HG02884 (cell line): ENCODE results near the gene MAGI2.
"Not testable (repeated sequence)": the region's sequence is repeated elsewhere in the genome, so short reads cannot be mapped to it uniquely, and the experiment has no call there.

Experiments
- ATAC-seq: cut with Tn5 transposase; IDR thresholded peaks from one replicate; pipeline ENCODE4 v1.9.1; 2021; ENCODE audit warnings: mild to moderate bottlenecking, moderate library complexity; ENCODE audit not compliant: unreplicated experiment

Gene MAGI2

DNA sequence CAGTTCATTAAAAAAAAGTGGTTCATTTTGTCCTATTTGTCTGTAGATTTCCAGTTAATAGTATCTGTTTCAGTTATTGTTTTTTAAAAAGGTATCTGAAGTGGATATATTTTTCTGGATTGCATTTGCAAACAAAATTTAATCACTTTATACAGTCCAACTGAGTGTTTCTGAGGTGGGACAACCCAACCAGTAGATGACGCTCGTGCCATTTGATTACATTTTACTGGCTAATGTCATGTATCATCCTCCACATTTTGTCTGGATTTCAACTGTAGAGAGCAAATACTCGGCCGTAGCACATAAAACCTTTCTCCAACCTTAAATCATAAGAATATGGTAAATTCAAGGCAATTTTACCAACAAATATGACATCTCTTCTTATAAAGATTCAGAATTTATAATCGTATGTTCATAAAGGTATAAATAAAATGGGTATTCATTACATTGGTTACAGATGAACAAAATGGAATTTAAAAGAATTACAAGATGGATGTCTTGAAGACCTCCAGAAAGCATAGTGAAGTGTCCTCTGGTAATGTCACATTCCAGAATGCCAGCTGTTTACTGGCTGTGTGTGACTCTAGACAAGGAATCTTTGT lies 865.9 kb downstream of the MAGI2 start:
- no peak for ATAC-seq

DNA sequence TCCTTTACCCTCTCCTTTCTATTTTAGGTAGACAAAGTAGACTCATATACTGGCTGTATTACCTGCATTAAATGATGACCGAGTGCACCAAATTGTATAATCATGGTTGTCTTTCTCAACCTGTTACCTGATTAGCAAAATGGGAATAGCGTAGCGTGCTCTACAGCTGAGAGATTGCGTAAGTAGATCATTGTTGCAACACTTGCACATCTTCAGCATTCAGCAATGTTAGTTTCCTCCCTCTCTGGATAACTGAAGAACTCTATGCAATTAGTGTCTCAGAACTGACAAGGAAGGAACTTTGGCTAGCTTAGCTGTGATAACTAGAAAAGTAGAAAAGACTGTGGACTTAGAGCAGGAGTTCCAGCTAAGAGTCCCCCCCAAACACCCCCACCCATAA lies 867.5 kb downstream of the MAGI2 start:
- ATAC-seq, result no peak

DNA sequence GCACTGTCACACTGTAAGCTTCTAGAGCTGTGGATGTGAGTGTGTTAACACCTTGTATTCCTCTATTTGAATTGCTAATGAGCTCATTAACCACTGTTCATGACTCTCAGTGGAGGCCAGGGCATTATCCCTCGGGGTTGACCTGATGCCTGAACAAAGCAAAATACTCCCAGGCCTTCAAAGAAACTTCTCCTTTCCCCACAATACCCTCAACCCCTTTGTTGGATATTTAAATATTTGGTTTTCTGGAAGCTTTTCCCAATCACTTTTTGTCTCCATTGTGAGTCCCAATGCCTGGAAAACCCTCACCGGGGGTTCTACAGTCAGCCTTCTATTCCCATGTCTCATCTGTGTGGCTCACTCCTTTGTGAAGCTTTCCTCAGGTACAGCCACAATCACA lies 874.8 kb downstream of the MAGI2 start:
- ATAC-seq, result no peak

DNA sequence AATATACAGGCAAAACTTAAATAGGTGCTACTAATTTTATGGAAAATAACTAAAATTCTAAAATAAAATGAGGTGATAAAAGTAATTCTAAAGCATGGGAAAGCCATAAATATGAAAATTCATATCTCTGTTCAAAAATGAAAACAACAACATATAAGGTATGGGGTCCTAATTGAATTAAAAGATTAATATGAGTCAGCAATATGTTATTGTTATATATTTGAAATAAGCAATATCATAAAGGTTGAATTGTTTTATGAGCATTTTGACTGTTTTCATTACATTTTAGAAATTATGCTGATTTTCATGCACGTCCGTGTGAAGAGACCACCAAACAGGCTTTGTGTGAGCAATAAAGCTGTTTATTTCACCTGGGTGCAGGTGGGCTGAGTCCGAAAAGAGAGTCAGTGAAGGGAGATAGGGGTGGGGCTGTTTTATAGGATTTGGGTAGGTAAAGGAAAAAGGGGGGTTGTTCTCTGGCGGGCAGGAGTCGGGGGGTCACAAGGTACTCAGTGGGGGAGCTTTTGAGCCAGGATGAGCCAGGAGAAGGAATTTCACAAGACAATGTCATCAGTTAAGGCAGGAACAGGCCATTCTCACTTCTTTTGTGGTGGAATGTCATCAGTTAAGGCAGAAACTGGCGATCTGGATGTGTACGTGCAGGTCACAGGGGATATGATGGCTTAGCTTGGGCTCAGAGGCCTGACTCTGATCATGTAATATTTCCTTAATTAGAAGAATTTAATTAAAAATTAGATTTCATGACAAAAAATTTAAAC lies 876.1 kb downstream of the MAGI2 start:
- not testable (repeated sequence) for ATAC-seq

DNA sequence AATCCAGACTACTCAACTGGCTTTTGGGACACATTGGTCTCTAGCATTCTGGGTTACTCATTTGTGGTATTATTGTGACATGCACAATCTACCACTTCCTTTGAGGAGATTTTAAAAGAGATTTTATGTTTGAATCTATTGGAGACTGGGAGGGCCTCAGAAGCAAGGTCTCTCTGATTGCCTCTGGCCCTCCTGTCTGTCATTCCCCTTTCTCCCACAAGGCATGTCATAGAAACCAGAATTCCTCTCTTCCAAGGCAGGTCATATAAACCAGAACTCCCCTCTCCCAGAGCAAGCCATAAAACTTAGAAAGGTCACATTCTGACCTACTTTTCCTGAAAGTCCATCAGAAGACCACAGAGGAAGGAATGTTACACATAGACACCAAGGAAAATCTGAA lies 877.2 kb downstream of the MAGI2 start:
- no peak for ATAC-seq

DNA sequence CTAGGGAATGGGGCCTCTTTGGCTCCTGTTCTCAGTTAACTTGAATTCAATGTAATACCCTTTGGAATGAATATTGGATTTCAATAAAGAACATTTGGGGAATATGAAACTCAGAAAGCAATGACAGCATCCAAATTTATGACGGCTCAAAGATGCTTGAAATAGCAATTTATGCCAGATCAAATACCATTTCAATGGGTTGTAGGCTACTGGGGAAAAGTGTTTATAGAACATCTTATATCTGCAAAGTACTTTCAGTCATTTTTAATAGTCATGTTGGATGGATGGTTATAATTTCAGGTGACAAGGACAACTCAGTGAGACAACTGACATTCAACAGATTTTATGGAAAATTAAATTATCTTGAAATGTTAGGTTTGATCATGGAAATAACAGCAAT lies 882.2 kb downstream of the MAGI2 start:
- no peak for ATAC-seq

DNA sequence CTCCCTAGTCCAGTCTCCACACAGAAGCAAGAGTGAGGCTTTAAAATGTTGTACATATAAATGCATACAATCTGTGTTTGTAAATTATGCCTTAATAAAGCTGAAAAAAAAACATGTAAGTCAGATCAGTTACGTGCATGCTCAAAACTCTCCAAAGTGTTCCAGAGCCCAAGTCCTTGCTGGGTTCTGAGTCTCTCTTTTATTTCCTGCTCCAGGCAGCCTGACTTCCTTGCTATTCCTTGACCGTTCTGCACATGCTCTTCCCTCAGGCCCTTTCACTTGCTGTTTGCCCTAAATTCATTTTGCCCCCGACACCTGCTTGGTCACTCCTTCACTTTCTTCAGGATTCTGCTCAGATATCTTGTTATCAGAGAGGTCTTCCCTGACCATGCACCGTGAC lies 884.8 kb downstream of the MAGI2 start:
- no peak for ATAC-seq

DNA sequence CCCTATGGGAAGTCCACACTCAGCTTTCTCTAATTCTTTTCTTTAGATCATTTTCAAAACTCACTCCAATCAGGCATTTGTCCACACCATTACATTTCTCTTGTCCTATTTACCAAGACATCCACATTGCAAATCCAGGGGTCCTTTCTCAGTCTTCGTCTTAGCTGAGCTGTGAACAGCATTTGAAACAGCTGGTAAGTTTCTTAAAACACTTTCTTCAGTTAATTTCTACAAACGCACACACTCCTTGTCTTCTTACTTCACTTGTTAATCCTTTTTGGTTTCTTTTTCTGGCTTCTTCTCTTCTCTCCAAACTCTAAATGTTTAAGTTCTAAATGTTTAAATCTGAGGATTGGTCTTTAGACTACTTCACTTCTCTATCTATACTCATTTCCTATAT lies 885.6 kb downstream of the MAGI2 start:
- ATAC-seq, result no peak

DNA sequence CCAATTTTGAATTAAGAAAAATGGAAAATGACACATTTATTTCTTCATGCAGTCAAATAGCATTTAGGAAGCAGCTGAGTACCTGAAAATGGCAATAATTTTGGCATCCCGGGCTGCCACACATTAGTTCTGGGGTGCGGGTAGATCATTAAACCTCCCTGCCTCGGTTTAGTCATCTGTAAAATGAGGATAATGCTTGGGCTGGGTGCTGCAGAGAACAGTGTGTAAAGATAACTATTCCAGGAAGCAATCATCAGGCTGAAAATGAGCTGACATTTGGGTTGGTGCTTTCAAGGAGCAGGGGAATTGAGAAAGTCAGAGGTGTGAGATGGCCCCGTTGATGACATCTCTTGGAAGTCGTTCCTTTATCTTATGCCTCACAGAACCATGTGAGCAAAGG lies 887.7 kb downstream of the MAGI2 start:
- ATAC-seq, result no peak

DNA sequence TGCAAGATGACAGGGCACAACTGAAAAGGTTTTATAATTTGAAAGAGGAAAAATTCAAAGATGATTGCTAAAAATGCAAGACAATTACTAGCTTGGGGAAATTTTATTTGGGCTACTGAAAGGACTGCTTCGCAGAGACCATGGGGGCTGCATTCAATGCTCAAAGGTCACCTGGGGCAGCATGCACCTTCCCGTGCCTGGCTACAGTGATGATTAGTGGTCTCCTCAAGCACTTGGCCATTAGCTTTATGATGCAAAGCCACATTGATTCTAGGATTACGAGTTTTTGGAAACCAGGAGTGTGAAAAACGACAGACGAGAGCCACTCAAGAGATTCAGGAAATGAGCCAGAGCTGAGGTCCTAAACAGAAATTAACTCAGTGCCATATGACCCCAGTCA lies 890.3 kb downstream of the MAGI2 start:
- no peak for ATAC-seq

DNA sequence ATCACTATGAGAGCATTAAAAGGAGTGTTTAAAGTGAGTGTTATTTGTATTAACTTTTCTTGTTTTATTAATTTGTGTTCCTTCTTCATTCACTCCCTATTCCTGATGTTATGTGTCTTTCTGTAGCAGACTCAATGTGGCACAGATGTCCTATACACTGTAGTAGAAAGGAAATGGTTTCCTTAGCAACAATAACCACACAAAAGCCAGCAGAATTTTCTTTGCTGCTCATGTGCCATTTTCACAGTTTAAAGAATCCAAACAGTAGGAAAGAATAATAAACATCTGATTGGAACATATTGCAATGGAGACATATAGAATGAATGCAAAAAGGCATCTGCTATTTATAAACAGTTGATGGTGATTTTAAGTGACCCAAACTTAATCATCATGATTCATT lies 891.3 kb downstream of the MAGI2 start:
- ATAC-seq, result no peak

DNA sequence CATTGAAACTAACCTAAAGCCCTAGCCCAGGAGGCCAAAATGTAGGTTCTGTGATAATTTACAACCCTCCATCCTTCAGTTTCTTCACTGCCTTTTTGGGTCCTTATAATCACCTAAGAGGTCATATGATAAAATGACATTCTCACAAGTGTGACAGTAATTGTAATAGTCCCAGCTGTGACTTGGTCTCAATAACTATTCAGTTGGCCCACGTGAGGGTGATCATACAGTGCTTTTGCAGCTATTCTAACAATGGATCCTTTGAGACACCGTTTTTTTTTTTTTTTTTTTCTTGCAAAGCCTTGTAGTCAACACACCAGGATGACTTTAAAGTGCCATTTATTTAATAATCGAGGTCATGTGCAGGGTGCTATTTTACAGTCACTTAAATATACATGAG lies 894.9 kb downstream of the MAGI2 start:
- ATAC-seq, result no peak

DNA sequence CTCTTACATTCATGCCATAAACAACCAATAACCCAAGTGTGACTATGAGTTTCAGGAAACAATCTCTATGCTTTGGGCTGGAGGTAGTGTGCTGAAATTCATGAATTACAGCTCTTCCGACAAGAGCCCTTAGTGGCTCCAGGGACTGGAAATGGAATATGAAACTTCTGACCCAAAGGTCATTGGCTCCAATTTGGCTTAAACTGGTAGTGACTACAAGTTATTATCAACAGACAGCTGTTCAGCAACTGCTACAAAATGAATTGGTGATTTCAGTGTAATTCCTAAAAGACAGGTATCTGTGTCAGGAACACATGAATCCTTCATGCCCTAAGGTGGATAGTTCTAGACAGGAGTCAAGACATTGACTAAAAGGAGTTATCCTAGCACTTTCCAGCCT lies 909.5 kb downstream of the MAGI2 start:
- ATAC-seq, result no peak

DNA sequence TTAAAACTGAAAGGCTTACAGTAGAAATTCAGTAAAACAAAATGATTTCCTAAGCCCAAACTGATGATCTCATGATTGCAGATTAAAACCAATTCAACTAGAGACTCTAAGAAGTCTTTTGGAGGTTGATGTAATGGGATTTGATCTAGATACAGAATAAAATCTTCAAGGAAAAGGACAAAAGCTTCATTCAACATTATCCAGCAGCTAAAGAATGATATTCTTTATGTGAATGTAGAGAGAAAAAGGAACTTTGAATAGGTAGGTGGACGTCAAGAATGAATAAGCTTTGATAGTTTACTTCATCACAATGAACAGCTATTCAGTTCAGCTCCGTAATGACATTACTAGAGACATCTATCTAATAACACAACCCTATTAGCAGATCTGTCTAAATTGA lies 910.5 kb downstream of the MAGI2 start:
- ATAC-seq, result no peak

DNA sequence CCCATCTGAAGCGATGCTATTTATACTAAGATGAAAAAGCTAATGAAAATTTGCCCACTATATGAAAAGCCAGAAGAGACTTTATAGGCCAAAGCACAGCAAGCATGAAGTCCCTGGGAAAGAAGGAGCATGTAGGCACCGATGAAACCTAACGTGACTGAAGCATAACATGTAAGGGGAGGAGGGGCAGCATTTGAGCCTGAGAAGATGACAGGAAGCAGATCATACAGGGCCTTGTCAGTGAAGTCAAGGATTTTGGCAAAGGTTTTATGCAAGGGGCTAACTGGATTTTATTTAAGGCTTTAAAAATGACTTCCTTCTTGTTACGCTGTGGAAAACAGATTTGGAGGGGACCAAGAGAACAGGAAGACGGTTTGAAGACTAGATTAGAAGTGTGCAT lies 910.9 kb downstream of the MAGI2 start:
- no peak for ATAC-seq

DNA sequence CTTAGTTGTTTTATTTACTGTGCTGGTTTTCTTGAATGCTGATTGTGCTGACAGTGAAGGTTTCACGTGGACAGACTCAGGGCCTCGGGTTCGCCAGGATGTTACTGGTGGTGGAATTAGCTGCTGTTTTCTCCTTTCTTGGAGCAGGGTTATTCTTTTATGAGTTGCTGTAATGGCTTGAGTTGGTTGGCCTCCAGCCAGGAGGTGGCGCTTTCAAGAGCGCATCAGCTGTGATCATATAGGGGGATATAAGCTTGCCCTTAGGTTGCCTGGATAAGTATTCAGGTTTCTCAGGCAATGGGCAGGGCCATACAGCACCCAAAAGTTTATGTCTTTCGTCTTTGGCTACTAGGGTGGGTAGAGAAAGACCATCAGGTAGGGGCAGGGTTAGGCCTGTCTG lies 913.6 kb downstream of the MAGI2 start:
- no peak for ATAC-seq

DNA sequence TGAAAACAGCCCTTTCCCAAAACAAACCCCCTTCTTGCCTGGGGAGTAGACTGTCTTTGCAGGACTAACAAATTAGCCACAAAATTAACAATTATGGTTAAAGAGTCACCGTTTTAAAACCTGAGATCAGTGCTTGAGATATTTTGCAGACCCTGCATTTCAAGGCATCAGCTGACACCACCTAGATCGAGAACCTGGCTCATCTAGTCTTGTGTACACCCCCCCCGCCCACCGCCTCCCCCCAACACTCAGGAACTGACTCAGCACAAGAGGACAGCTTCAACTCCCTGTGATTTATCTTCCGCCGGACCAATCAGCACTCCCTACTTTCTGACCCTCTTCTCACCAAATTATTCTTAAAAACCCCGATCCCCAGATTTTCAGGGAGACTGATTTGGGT lies 917.8 kb downstream of the MAGI2 start:
- ATAC-seq, result no peak

DNA sequence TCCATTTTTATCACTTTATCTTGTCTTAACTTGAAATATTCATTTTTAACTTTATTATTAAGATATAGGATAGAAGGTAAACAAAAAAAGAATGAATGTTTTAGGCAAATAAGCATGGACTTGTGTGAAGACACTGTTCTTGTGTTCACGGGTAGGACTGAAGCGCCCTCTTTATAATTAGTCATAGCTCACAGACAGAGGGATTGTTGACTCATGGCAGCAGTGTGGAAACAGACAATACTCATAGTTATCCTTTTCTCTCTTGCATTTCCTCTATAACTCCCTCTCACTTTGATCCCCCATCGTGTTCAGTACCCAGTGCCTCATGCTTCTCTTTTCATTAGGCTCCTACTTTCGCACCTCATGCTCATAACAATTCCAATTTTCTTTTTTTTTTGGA lies 923.1 kb downstream of the MAGI2 start:
- no peak for ATAC-seq

DNA sequence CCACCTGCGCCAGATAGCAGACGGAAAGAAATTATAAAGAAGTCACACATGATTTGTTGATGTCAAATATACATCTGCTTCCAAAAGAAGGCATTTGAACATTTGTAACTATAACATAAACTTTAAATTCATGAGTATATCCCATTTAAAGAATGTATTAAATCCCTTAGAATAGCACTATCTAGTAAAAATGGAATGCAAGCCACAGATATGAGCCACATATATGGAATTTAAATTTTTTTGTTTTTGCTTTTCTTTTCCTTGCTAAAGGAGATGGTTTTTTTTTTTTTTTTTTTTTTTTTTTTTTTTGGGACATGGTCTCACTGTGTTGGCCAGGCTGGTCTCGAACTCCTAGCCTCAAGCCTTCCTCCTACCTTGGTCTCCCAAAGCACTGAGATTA lies 924.1 kb downstream of the MAGI2 start:
- no peak for ATAC-seq

DNA sequence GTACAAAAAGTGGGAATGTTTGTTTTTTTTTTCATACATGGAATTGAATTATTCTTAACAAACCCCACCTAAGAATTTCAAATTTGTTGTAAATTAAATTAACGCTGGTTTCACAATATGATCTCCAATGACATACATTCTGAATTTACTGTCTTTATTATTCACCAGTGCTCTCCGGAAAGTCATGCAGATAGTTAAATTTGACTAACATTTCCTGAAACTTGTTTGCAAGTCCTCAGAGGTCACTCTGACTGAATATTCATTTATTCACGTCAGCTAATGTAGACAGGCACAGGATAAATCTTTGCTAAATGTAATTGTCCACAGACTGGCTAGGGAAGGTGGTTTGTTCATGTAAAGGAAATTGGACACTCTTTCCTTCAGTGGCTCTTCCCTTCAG lies 924.5 kb downstream of the MAGI2 start:
- no peak for ATAC-seq

DNA sequence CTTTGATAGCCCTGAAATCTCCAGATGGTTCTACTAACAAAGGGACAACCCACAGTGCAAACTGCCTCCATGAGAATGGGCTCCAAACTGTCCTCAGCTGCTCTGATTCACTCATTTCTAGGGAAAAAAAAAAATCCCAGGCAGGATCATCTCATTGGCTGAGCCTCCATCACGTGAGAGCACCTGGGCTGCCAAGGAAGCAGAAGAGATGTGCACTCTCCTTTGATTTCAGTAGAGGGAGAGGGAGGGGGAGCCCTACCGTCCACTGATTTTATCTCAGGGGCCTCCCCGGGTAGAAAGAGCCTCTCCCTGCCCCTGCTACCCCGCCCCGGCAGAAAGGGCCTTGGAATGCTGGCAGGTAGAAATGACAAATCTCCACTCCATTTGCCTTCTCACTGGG lies 929.5 kb downstream of the MAGI2 start:
- no peak for ATAC-seq

DNA sequence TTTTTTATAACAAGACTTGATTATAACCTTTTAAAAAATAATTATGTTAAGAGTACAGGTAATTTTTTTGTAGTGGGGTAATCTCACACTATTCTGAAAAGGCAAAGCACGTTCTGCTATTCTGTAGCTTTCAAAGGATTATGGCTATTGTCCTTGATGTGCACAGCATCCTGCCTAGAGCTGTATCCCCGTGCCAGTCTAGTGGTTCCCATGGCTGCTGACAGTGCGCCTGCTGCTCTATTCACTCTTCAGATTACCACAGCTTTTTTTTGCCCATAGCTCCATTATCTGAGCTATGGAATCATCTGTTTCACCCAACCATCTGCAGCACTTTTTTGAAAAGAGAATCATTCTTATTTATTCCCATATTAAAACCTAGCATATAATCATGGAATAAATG lies 931.5 kb downstream of the MAGI2 start:
- no peak for ATAC-seq

DNA sequence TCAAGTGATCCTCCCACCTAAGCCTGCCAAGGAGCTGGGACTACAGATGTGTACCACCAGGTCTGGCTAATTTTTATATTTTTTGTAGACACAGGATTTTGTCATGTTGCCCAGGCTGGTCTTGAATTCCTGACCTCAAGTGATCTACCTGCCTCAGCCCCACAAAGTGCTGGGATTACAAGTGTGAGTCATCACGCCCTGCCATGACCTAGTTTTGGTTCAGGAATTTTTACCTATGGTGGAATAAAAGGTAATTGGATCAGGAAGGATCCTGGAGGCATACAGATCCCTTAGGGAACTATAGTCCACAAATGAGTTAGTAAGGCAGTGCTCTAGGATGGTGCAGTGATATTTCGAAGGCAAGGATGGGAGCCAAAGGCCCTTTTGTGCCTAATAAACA lies 937.0 kb downstream of the MAGI2 start:
- ATAC-seq, result no peak
